GM18511 (cell line): ENCODE measurements around the gene MVD.
"Not testable (repeated sequence)": the region's sequence is repeated elsewhere in the genome, so short reads cannot be mapped to it uniquely, and the experiment has no call there.

Experiments
- ATAC-seq: cut with Tn5 transposase; IDR thresholded peaks from one replicate; pipeline ENCODE4 v1.9.1; 2021; ENCODE audit warnings: mild to moderate bottlenecking, moderate library complexity; ENCODE audit not compliant: unreplicated experiment

Gene MVD

GRCh38 chr16:88681709-88682451, 19.0 kb upstream of the MVD start:
- peak; percentile 80 for ATAC-seq

- peak; percentile 42 for ATAC-seq
These were observed 18.3 kb upstream of the MVD start for GRCh38 chr16:88681084-88681680.

GRCh38 chr16:88680554-88681083, 17.7 kb upstream of the MVD start:
- no peak for ATAC-seq

- no peak for ATAC-seq
These were observed 15.5 kb upstream of the MVD start for GRCh38 chr16:88678224-88678979.

GRCh38 chr16:88677721-88678120, 14.8 kb upstream of the MVD start:
- ATAC-seq: no peak

GRCh38 chr16:88676502-88677242, 13.8 kb upstream of the MVD start:
- no peak for ATAC-seq

DNA sequence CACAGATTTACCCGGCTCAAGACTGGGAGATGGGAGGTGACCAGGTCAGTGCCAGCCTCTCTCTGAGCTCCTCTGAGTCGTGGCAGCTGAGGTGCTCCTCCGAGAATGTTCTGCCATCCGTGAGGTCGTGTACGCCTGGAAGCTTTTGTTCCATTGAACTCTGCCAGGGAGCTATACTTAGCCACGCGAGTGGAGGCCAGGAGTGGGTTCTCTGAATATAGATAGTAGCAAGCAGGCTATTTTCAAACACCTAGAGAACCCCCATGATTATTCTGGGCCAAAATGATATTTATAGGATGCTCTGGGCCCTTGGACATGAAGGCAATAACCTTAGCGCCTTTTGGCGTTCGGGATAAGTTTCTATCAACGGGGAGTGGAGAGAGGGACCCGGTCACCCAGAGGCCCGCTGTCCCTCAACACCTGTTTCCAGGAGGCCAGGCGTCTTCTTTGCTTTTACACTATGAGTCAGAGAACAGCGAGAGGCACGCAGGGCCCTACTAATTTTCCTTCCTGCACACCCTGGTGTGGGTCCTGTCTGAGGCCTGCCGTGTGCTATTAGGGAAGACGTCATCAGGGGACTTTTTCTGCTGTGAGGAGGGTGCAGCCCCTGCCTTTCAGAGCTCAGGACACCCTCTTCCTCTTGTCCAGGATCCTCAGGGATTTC, 11.0 kb upstream of the MVD start:
- ATAC-seq: no peak

- no peak for ATAC-seq
These were observed 9.9 kb upstream of the MVD start for GRCh38 chr16:88672776-88673175.

DNA sequence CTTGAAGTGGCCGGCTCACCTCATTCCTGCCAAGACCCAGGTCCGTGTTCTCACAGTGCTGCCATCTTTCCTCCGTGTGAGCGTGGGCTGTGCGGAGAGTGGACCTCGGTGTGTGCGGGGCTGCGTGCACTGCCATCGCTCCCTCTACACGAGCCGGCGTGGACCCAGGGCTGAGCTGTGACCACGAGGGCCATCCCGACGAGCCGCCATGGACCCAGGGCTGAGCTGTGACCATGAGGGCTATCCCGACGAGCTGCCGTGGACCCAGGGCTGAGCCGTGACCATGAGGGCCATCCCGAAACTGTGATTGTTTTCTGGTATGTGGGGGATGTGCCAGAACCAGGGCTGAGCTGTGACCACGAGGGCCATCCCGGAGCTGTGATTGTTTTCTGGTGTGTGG, 8.9 kb upstream of the MVD start:
- ATAC-seq: no peak

DNA sequence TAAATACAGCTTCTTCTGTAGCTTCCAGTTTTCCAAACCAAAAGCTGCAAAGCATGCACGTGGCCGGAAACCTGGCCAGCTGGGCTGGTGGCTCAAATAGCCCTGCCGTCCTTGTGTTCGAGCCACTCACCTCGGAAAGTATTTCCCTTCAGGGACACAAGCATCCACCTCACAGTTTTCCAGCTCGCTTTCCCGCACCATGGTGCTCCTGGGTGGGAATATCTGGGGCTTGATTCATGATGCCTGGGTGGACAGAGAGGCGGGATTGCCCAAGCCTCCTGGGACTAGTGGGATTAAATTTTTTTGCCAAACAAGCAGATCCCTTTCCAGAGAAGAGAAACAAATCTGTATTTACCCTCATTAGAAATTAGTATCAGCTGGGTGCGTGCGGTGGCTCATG, 7.1 kb upstream of the MVD start:
- ATAC-seq: no peak

- not testable (repeated sequence) for ATAC-seq
These were observed 6.6 kb upstream of the MVD start for GRCh38 chr16:88669493-88669892.

- no peak for ATAC-seq
These were observed 4.6 kb upstream of the MVD start for GRCh38 chr16:88667461-88667860.

GRCh38 chr16:88665570-88665969, 2.7 kb upstream of the MVD start:
- ATAC-seq: no peak

- ATAC-seq: no peak
These were observed 2.3 kb upstream of the MVD start for GRCh38 chr16:88665148-88665547.

- ATAC-seq: peak; percentile 14
These were observed 559 bp downstream of the MVD start for GRCh38 chr16:88662222-88662842.

GRCh38 chr16:88661468-88661867, 1.4 kb downstream of the MVD start:
- no peak for ATAC-seq

DNA sequence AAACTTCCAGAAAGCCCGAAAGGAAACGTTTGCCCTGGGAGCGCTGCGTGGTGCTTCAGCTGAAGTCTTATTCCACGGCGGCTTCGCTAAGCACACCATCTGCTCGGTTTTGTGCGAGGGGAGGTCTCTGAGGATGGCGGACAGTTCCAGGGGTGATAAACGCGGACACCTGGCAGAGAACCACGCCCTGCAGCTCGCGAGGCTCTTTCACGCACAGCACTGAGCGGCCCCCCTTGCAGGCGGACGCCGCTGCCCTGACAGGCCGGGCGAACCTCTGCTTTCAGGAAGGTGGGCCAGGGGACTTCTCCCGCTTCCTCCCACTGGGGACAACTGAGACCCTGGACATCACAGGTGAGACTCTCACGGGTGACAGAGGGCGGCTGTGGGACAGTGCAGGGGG, 3.7 kb downstream of the MVD start:
- no peak for ATAC-seq

GRCh38 chr16:88658714-88659113, 4.2 kb downstream of the MVD start:
- ATAC-seq: no peak

DNA sequence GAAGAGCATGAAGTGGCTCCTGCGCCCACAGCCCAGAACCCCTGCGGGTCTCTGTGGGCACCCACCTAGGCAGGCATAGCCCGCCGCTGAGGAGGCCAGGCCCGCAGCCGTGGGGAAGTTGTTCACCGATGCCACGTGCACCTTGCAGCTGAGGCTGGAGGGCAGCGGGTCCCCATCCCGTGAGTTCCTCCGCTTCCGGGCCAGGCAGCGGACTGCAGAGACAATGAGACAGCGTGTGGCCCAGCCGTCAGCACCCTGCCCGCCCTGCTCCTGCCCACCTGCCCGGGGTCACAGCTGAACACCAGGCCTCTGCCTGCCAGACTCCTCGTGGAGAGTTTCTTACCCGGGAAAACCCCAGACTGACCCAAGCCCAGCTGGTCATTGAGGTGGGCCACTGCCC, 5.5 kb downstream of the MVD start:
- no peak for ATAC-seq
